HEK293 (cell line): ENCODE measurements around the gene SLC28A2.

Source experiments
- SETDB1 ChIP-seq: IDR thresholded peaks from one replicate; pipeline ENCODE4 v1.6.1; 2017; ENCODE audit warnings: mild to moderate bottlenecking, low read length, moderate library complexity, mixed read lengths; ENCODE audit not compliant: insufficient read length
- ZNF549 ChIP-seq: fragments of 450-650 bp; IDR thresholded peaks from 2 replicates; pipeline ENCODE4 v1.5.1; 2018; ENCODE audit warnings: missing biosample characterization, missing genetic modification characterization, mild to moderate bottlenecking, inconsistent platforms, moderate library complexity
- ZNF701 ChIP-seq: fragments of 450-650 bp; formaldehyde crosslinking; IDR thresholded peaks from 2 replicates; pipeline ENCODE4 v1.5.1; 2016; ENCODE audit warnings: missing biosample characterization, missing genetic modification characterization
- TF ChIP-seq, protein P1 (sequence below): IDR thresholded peaks from 2 replicates; pipeline ENCODE4 v1.6.1; 2011; ENCODE audit warnings: mild to moderate bottlenecking, low read depth, low read length, borderline replicate concordance
- TF ChIP-seq, protein P2 (sequence below): fragments of 450-650 bp; formaldehyde crosslinking; IDR thresholded peaks from 2 replicates; pipeline ENCODE4 v1.5.1; 2016; ENCODE audit warnings: missing biosample characterization, missing genetic modification characterization

DNA sequence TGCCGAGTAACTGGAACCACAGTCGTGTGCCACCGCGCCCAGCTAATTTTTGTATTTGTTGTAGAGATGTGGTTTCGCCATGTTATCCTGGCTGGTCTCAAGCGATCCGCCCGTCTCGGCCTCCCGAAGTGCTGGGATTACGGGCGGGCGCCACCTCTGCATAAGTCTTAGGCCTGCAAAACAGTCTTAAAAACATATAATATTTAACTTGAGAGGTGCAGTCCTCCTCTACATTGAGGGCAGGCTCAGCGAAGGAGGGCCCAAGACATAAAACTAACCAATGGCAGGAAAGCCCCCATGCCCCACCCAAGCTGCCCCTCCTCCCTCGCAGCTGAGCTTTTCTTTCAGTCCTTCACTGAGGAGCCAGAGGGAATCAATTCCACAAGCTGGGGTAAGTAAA lies at the start of gene SLC28A2:
- no peak for TF ChIP-seq SETDB1
- TF ChIP-seq ZNF701 (tag by site-specific recombination), result no peak
- no peak for TF ChIP-seq ZNF549 (tag by site-specific recombination)
- TF ChIP-seq, protein P1, sequence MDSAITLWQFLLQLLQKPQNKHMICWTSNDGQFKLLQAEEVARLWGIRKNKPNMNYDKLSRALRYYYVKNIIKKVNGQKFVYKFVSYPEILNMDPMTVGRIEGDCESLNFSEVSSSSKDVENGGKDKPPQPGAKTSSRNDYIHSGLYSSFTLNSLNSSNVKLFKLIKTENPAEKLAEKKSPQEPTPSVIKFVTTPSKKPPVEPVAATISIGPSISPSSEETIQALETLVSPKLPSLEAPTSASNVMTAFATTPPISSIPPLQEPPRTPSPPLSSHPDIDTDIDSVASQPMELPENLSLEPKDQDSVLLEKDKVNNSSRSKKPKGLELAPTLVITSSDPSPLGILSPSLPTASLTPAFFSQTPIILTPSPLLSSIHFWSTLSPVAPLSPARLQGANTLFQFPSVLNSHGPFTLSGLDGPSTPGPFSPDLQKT, result no peak
- TF ChIP-seq, protein P2, sequence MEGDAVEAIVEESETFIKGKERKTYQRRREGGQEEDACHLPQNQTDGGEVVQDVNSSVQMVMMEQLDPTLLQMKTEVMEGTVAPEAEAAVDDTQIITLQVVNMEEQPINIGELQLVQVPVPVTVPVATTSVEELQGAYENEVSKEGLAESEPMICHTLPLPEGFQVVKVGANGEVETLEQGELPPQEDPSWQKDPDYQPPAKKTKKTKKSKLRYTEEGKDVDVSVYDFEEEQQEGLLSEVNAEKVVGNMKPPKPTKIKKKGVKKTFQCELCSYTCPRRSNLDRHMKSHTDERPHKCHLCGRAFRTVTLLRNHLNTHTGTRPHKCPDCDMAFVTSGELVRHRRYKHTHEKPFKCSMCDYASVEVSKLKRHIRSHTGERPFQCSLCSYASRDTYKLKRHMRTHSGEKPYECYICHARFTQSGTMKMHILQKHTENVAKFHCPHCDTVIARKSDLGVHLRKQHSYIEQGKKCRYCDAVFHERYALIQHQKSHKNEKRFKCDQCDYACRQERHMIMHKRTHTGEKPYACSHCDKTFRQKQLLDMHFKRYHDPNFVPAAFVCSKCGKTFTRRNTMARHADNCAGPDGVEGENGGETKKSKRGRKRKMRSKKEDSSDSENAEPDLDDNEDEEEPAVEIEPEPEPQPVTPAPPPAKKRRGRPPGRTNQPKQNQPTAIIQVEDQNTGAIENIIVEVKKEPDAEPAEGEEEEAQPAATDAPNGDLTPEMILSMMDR, result no peak
